ENCODE measurements around the gene CDY2A.
"Not testable (repeated sequence)": the region's sequence is repeated elsewhere in the genome, so short reads cannot be mapped to it uniquely, and the experiment has no call there.

CDY2A gene, protein sequence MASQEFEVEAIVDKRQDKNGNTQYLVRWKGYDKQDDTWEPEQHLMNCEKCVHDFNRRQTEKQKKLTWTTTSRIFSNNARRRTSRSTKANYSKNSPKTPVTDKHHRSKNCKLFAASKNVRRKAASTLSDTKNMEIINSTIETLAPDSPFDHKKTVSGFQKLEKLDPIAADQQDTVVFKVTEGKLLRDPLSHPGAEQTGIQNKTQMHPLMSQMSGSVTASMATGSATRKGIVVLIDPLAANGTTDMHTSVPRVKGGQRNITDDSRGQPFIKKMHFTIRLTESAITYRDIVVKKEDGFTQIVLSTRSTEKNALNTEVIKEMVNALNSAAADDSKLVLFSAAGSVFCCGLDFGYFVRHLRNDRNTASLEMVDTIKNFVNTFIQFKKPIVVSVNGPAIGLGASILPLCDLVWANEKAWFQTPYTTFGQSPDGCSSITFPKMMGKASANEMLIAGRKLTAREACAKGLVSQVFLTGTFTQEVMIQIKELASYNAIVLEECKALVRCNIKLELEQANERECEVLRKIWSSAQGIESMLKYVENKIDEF

DNA sequence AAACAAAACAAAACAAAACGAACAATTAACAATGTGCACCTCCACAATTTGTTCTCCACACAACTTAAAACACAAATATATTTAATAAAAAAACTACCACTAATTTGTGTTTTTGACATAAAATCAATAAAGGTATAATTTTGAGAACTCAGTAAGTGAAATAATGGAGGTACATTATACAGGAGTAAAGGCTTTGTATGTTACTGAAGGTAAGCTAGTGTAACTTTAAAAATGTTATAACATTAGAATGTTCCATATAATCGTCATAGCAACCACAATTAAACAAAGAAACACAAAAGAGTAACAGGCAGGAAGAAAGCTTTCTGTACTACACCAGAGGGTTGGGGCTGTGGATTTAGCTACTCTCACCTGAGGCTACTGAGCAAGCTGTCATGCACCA lies at the start of gene CDY2A:
CDY2A (plus strand) TSS at position 301 of the 400 bp plus-strand sequence. CDS start 328 bp downstream, outside the sequence.
- H3K4me3 ChIP-seq (ENCODE audit: low read depth, low read length); DNase-seq (ENCODE audit: low read depth); in situ Hi-C loops (cut with HindIII; ENCODE audit: low sequenced_read_pairs): not testable (repeated sequence)

DNA sequence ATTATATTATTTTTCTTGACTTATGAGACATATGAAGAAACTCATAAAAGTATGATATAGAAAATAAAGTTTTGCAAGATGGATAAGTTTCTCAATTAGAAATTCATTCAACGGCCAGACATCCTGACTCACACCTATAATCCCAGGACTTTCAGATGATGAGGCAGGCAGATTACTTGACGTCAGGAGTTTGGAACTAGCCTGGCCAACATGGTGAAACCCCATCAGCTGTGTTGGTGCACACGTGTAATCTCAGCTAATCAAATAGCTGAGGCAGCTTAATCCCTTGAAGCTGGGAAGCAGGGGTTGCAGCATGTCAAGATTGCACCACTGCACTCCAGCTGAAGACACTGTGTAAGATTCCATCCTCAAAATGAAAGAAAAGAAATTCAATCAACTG lies 28.0 kb upstream of the CDY2A start:
- in situ Hi-C loops (cut with HindIII; ENCODE audit: low sequenced_read_pairs); DNase-seq (ENCODE audit: low read depth); H3K4me3 ChIP-seq (ENCODE audit: low read depth, low read length): not testable (repeated sequence)

DNA sequence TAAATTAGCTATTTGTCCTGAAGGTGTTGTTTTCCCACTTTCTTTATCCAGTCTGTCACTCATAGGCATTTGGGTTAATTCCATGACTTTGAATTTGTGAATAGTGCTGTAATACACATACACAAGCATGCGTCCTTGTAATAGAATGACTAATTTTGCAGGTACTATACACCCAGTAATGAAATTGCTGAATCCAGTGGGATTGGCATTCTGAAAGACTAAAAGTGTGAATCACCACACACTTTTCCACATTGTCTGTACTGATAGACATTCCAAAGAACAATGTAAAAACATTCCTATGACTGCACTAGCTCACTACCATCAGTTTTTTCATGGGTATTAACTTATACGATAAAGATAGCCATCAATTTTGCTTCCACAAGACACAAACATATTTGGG lies 27.3 kb upstream of the CDY2A start:
- H3K4me3 ChIP-seq (ENCODE audit: low read depth, low read length); DNase-seq (ENCODE audit: low read depth); in situ Hi-C loops (cut with HindIII; ENCODE audit: low sequenced_read_pairs): not testable (repeated sequence)

DNA sequence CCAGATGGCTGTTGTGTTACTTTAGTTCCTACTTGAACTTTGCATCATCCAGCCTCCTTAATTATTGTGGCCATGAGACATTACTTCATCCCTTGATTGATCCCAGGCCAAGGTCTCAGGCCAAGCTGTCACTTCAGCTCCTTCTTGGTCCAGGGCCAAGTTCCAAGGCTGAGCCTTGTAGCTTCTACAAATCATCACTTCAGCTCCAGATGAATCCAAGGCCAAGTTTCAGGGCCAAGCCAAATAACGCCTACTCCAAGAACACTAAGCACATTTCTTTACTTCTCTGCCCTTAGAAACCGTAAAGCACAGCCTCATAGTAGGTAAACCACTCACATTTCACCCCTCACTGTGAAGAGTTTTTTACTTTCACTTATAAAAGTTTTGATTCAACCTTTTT lies 1.7 kb upstream of the CDY2A start:
- in situ Hi-C loops (cut with HindIII; ENCODE audit: low sequenced_read_pairs); DNase-seq (ENCODE audit: low read depth): not testable (repeated sequence)

DNA sequence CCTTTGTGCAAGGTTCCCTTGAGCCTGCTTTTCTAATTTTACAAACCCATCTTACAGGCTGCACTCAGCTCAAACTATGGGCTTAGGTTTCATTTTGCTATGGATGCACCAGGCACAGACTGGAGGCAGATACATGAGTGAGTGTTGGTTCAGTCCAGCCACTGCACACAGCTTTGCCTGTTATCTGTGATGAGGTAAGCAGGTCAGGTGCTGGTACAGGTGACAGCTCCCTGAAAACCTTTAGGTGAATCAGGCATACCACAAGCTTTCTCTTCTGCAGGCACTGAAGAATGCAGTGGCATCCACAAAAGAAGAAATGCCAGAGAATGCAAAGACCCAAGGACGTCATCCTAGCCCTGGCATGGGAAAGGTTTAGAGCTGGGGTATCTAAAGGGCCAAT lies 3.3 kb downstream of the CDY2A start:
- in situ Hi-C loops (cut with HindIII; ENCODE audit: low sequenced_read_pairs); H3K4me3 ChIP-seq (ENCODE audit: low read depth, low read length); DNase-seq (ENCODE audit: low read depth): not testable (repeated sequence)

More for the DNA sequence above, 1.7 kb upstream of the CDY2A start:
- not testable (repeated sequence) for H3K4me3 ChIP-seq (ENCODE audit: low read depth, low read length)

DNA sequence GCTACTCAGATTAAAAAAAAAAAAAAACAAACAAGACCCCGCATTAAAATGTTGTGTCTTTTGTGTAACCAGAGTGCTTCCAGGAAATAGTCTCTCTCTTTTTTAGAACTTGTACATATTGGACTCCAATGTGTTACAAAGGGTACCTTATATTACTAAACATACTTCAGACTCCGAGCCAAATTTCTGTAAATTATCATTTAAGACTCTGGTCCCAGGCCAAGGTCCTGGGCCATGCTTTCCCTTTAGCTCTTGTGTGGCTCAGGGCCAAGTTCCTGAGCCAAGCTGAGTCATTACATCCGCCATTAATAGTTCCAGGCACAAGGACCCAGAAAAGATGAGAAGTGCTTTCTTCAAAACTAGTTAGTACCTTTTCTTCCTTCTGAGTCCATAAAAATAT lies 4.6 kb downstream of the CDY2A start:
- in situ Hi-C loops (cut with HindIII; ENCODE audit: low sequenced_read_pairs); H3K4me3 ChIP-seq (ENCODE audit: low read depth, low read length); DNase-seq (ENCODE audit: low read depth): not testable (repeated sequence)

DNA sequence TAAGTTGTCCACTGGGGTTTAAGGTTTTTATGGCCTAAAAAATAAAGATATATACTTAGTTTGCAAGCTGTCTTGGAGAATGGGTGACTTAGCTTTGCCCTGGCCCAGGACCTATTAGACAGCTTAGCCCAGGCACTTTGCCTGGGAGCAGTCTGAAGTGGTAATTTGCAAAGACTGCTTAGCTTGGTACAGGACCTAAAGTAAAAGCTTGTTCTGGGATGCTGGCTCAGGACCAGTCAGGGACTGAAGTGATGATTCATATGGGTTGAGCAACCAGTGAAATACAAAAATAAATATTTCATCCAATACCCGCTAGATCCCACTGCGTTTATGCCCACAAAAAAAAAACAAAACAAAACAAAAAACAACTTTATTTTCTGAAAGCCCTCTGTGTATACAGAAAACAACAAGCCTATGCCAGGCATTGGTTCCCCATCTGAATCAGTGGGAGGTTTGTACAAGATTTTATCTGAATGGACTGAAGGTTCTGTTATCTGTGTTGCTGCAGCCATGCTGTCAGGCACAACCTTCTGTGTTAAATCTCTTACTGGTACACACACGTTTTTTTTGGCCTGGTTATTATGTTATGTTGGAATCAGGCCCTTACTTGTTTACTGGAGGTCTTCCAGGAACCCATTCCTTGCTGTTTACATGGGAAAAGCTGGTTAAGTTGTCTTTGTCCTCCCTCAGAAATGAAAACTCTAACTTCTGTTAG lies 8.7 kb downstream of the CDY2A start:
- in situ Hi-C loops (cut with HindIII; ENCODE audit: low sequenced_read_pairs); DNase-seq (ENCODE audit: low read depth): not testable (repeated sequence)

DNA sequence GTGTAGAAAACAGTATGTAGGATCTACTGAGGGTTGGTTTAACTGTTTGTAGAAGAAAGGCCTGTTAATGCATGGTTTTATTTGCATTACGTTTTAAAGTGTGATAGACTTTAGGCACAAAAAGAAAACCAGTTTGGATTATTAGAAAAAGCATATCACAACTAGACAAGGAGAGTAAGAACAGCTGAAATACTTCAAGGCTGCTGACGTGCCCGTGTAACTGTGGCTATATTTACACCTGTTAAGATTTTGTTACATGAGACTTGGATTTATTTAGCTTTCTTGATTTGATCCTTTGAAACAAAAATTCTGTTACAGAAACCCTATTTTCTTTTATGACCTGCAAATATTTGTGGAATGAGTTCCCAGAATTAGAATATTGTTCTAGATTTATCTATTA lies 9.3 kb downstream of the CDY2A start:
- DNase-seq (ENCODE audit: low read depth); in situ Hi-C loops (cut with HindIII; ENCODE audit: low sequenced_read_pairs); H3K4me3 ChIP-seq (ENCODE audit: low read depth, low read length): not testable (repeated sequence)

More for the DNA sequence above, 8.7 kb downstream of the CDY2A start:
- not testable (repeated sequence) for H3K4me3 ChIP-seq (ENCODE audit: low read depth, low read length)

DNA sequence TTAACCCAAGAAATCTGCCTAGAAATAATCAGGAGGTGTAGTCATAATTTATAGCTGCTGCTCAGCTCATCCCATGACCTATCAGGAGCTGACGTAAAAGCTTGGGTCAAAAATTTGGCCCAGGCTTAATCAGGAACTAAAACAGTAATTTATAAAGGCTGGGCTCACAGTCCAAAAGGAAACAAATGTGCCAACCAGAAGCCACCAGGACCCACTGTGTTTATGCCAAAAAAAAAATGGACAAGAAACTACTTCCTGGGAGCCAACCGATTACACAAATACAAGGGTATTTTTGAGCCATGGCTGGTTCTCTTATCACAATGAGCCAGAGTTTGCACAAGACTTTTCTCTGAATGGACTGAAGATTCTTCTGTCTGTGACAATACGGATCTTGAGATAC lies 19.4 kb downstream of the CDY2A start:
- in situ Hi-C loops (cut with HindIII; ENCODE audit: low sequenced_read_pairs); H3K4me3 ChIP-seq (ENCODE audit: low read depth, low read length); DNase-seq (ENCODE audit: low read depth): not testable (repeated sequence)

DNA sequence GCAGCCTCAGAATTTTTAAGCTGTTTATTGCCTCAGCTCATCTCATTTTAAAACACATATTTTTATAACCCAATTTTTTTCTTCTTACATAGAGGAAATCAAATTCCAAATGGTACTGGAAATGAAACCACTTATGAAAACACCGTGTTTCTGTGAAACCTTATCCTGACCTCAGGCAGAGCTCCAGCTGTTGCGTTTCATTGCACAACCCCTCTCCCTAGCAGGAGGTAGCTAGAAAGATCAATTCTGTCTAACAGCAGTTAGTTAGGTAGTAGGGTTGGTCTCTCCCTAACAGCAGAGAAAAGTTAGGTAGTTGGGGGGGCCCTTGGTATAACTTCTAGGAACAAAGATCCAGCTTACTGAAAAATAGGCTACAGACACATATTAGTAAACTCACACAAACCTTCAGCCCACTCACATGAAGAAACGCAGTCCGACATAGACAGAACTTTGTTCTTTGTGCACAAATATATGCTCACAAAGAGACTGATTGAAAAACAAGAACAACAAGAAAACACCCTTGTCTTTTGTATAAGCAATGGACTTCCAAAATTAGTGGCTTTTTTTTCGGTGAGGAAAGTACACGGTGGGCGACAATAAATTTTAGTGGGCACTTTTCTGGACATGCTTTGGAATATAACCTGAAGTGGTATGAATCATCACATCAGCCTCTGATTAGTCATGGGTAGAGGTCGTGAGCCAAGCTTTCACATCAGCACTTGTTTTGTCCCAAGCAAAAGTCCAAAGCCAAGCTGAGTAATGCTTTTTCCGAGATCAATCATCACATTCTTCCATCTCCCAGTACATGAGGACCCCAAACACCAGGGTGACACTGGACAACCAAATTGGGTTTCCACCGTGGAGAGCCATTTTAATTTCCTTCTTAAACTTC lies 22.8 kb downstream of the CDY2A start:
- DNase-seq (ENCODE audit: low read depth); in situ Hi-C loops (cut with HindIII; ENCODE audit: low sequenced_read_pairs); H3K4me3 ChIP-seq (ENCODE audit: low read depth, low read length): not testable (repeated sequence)

DNA sequence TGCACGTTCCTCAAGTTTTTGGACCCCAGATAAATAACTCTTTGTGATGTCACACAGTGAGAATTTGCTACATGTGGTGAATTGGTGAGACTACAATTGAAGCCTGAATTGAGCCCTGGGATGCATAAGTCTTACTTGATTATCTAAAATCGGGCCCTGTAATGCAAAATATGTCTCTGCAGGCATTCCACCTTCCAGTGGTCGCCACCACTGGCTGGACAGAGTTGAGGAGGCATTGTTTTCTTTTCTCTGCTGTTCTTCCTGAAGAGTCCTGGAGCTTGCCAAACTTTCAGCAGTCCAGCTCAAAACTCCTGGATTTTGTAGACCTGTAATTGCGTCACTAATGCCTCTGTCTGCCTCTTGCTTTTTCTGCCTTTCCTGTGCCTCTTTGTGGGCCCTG lies 23.5 kb downstream of the CDY2A start:
- DNase-seq (ENCODE audit: low read depth); in situ Hi-C loops (cut with HindIII; ENCODE audit: low sequenced_read_pairs); H3K4me3 ChIP-seq (ENCODE audit: low read depth, low read length): not testable (repeated sequence)

DNA sequence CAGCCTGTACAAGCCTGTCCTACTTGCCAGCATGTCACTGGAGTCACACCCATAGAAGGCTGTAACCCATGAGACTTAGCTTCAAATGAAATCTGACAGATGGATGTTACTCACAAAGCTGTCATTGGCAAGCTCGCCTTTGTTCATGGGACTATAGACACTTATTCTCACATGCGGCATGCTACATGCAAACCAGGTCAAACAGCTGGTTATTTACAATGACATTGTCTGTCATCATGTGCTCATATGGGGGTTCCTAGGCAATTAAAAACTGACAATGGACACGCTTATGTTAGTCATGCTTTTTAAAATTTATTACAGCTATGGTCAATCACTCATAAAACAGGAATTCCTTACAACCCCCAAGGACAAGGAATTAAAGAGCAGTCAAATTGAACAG lies 30.9 kb downstream of the CDY2A start:
- DNase-seq (ENCODE audit: low read depth); in situ Hi-C loops (cut with HindIII; ENCODE audit: low sequenced_read_pairs): not testable (repeated sequence)

DNA sequence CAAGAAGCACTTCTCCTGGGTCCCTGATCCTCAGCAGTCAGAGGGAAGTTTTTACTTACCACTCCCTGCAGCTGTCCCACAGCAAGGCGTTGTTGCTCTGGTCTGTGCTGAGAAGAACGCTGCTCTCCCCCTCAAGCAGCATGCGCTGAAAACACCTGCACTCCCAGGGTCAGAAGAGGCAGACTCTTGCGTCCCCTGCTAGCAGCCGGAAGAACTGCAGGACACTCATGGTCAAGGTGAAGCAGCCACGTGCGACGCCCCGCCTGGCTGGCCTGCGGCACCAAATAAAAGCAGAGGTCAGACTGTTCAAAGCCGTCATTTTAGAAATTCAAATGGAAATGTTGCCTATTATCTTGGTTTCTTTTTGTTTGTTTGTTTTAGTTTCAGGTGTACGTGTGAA lies 47.9 kb downstream of the CDY2A start:
- in situ Hi-C loops (cut with HindIII; ENCODE audit: low sequenced_read_pairs); DNase-seq (ENCODE audit: low read depth); H3K4me3 ChIP-seq (ENCODE audit: low read depth, low read length): not testable (repeated sequence)

More for the DNA sequence above, 30.9 kb downstream of the CDY2A start:
- not testable (repeated sequence) for H3K4me3 ChIP-seq (ENCODE audit: low read depth, low read length)

Measured in astrocyte of the cerebellum (primary cell).